Bronchus fibroblast of lung (primary cell): Measurements from ENCODE around the gene BNC2. TPM values are rescaled to one million over a fixed set of nuclear protein-coding genes. Genes with fewer than 3 reads are reported as not detected.

Source experiments
- total RNA-seq: library from RNA; depleted of rRNA; stranded (reverse); fragments of >200 nt; gene quantifications from 2 replicates; pipeline ENCODE4 v1.2.3, GENCODE V29; 2015

The BNC2 gene
- 16.3 and 23.9 TPM in 2 replicates for total RNA-seq

GRCh38 chr9:16870596-16871335, at the start of gene BNC2:
Gene BNC2, minus strand, starts transcription at chr9:16870670. Its CDS starts 22 bp downstream, at chr9:16870648.

